ENCODE measurements around the gene SSB.

The SSB gene

DNA sequence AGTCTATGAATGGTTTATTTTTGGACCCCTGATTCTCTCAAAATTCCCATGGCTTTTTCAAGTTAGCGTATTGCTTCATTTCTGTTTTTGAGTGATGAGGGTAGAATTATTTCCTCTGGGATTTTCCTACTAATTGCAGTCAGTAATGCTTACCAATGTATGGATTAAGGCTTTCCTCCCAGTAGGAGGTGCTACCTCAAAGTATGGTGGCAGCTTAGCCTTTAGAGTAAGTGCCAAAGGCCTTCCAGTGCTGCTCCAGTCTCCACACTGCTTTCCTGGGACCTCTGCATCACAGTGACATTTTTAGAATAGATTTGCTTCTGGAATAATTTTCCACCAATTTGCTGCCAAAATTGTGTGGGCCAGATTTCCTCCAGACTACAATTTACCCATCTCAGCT, 16.2 kb upstream of the SSB start:
- TF ChIP-seq, protein P1, sequence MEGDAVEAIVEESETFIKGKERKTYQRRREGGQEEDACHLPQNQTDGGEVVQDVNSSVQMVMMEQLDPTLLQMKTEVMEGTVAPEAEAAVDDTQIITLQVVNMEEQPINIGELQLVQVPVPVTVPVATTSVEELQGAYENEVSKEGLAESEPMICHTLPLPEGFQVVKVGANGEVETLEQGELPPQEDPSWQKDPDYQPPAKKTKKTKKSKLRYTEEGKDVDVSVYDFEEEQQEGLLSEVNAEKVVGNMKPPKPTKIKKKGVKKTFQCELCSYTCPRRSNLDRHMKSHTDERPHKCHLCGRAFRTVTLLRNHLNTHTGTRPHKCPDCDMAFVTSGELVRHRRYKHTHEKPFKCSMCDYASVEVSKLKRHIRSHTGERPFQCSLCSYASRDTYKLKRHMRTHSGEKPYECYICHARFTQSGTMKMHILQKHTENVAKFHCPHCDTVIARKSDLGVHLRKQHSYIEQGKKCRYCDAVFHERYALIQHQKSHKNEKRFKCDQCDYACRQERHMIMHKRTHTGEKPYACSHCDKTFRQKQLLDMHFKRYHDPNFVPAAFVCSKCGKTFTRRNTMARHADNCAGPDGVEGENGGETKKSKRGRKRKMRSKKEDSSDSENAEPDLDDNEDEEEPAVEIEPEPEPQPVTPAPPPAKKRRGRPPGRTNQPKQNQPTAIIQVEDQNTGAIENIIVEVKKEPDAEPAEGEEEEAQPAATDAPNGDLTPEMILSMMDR (IDR thresholded peaks at IDR 0.05; ENCODE audit: low read depth, low read length, missing control alignments) = peak; percentile 4
- Histone ChIP-seq H3K4me3 (ENCODE audit: low read depth, low read length) (no peak overlapping the region), H3K27ac (no peak overlapping the region), H3K27me3 (replicated peaks) (no peaks in the 10 kb centered on the region), H3K36me3 (replicated peaks) (no peaks in the 10 kb centered on the region)
- DNase-seq = no peak
- in situ Hi-C loops (cut with HindIII; ENCODE audit: low pct_ligation_motif_present, low sequenced_read_pairs) = no loop called here

- Histone ChIP-seq H3K27ac (no peak overlapping the region), H3K36me3 (replicated peaks) (no peaks in the 10 kb centered on the region), H3K4me3 (ENCODE audit: low read depth, low read length) (no peak overlapping the region), H3K27me3 (replicated peaks) (no peaks in the 10 kb centered on the region)
- TF ChIP-seq, protein P1 (IDR thresholded peaks at IDR 0.05; ENCODE audit: low read depth, low read length, missing control alignments) = no peak
- DNase-seq = no peak
- in situ Hi-C loops (cut with HindIII; ENCODE audit: low pct_ligation_motif_present, low sequenced_read_pairs) = no loop called here
Observed at GRCh38 chr2:169790581-169790980, 8.1 kb upstream of the SSB start.

- in situ Hi-C loops (cut with HindIII; ENCODE audit: low pct_ligation_motif_present, low sequenced_read_pairs) = no loop called here
- Histone ChIP-seq H3K27ac (no peak overlapping the region), H3K36me3 (replicated peaks) (no peaks in the 10 kb centered on the region), H3K27me3 (replicated peaks) (no peaks in the 10 kb centered on the region), H3K4me3 (ENCODE audit: low read depth, low read length) (no peak overlapping the region)
- TF ChIP-seq, protein P1 (IDR thresholded peaks at IDR 0.05; ENCODE audit: low read depth, low read length, missing control alignments) = no peak
- DNase-seq = no peak
Observed at GRCh38 chr2:169795181-169795580, 3.5 kb upstream of the SSB start.

GRCh38 chr2:169796441-169796840, 2.2 kb upstream of the SSB start:
- no peaks in the 10 kb centered on the region for H3K36me3 ChIP-seq (replicated peaks)
- no peak overlapping the region for H3K4me3 ChIP-seq (ENCODE audit: low read depth, low read length)
- H3K27ac ChIP-seq = no peak overlapping the region
- no peak for DNase-seq
- in situ Hi-C loops (cut with HindIII; ENCODE audit: low pct_ligation_motif_present, low sequenced_read_pairs) = no loop called here
- H3K27me3 ChIP-seq (replicated peaks) = no peaks in the 10 kb centered on the region
- TF ChIP-seq, protein P1 (IDR thresholded peaks at IDR 0.05; ENCODE audit: low read depth, low read length, missing control alignments) = no peak

DNA sequence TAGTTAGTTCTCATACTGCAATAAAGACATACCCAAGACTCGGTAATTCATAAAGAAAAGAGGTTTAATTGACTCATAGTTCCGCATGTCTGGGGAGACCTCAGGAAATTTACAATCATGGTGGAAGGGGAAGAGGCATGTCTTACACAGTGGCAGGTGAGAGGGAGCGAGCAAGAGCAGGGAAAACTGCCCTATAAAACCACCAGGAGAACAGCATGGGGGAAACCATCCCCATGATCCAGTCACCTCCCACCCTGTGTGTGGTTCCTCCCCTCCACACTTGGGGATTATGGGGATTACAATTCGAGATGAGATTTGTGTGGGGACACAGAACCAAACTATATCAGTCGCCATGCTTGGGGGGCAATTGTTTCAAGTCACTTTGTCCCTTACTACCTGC, 1.1 kb upstream of the SSB start:
- DNase-seq = no peak
- TF ChIP-seq, protein P1 (IDR thresholded peaks at IDR 0.05; ENCODE audit: low read depth, low read length, missing control alignments) = no peak
- Histone ChIP-seq H3K4me3 (ENCODE audit: low read depth, low read length) (no peak overlapping the region), H3K36me3 (replicated peaks) (peaks cover 8% of the 10 kb centered on the region), H3K27ac (no peak overlapping the region), H3K27me3 (replicated peaks) (no peaks in the 10 kb centered on the region)
- in situ Hi-C loops (cut with HindIII; ENCODE audit: low pct_ligation_motif_present, low sequenced_read_pairs) = no loop called here

- Histone ChIP-seq H3K27me3 (replicated peaks) (no peaks in the 10 kb centered on the region), H3K27ac (no peak overlapping the region), H3K36me3 (replicated peaks) (peaks cover 13% of the 10 kb centered on the region), H3K4me3 (ENCODE audit: low read depth, low read length) (peak overlapping the region; percentile 81)
- DNase-seq = no peak
- TF ChIP-seq, protein P1 (IDR thresholded peaks at IDR 0.05; ENCODE audit: low read depth, low read length, missing control alignments) = no peak
- in situ Hi-C loops (cut with HindIII; ENCODE audit: low pct_ligation_motif_present, low sequenced_read_pairs) = no loop called here
Observed at GRCh38 chr2:169798397-169798717, 314 bp upstream of the SSB start.

All from brain microvascular endothelial cell (primary cell).